ENCODE data around the gene COL6A2. TPM values are rescaled to one million over a fixed set of nuclear protein-coding genes. Genes with fewer than 3 reads are reported as not detected.

The COL6A2 gene
- total RNA-seq, 1 donor from 2014 or later = 120 TPM

- H3K36me3 ChIP-seq (ENCODE audit: insufficient read depth, low read length) = no peaks in the 10 kb centered on the region
- peaks cover 2% of the 10 kb centered on the region for H3K36me3 Mint-ChIP-seq (ENCODE audit: low read depth, unreplicated experiment)
- no peak overlapping the region for H3K27ac Mint-ChIP-seq (ENCODE audit: unreplicated experiment)
- H3K4me3 ChIP-seq (ENCODE audit: insufficient read depth, low read depth, low read length) = no peak overlapping the region
- H3K79me2 ChIP-seq (ENCODE audit: insufficient read depth, low read length) = no peaks in the 10 kb centered on the region
- FAIRE-seq (no peak), DNase-seq (ENCODE audit: low read depth) (no peak)
- no peak overlapping the region for H2AFZ ChIP-seq (ENCODE audit: low read depth, low read length)
- TF ChIP-seq, protein P1, sequence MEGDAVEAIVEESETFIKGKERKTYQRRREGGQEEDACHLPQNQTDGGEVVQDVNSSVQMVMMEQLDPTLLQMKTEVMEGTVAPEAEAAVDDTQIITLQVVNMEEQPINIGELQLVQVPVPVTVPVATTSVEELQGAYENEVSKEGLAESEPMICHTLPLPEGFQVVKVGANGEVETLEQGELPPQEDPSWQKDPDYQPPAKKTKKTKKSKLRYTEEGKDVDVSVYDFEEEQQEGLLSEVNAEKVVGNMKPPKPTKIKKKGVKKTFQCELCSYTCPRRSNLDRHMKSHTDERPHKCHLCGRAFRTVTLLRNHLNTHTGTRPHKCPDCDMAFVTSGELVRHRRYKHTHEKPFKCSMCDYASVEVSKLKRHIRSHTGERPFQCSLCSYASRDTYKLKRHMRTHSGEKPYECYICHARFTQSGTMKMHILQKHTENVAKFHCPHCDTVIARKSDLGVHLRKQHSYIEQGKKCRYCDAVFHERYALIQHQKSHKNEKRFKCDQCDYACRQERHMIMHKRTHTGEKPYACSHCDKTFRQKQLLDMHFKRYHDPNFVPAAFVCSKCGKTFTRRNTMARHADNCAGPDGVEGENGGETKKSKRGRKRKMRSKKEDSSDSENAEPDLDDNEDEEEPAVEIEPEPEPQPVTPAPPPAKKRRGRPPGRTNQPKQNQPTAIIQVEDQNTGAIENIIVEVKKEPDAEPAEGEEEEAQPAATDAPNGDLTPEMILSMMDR (IDR thresholded peaks at IDR 0.05; ENCODE audit: insufficient read depth, low read depth, low read length) = no peak
- TF ChIP-seq EZH2 (IDR thresholded peaks at IDR 0.05; ENCODE audit: insufficient read depth, low read length) = no peak
- H3K9ac ChIP-seq (ENCODE audit: low read length) = no peak overlapping the region
- peaks cover 7% of the 10 kb centered on the region for H3K4me1 Mint-ChIP-seq (ENCODE audit: low read depth, unreplicated experiment)
- peaks cover 2% of the 10 kb centered on the region for H3K9me3 ChIP-seq (ENCODE audit: insufficient read depth, low read depth, low read length)
- H3K9me3 Mint-ChIP-seq (ENCODE audit: unreplicated experiment) = peaks cover 5% of the 10 kb centered on the region
- no peaks in the 10 kb centered on the region for H3K27me3 ChIP-seq (ENCODE audit: insufficient read depth, low read length)
- peaks cover 37% of the 10 kb centered on the region for H3K4me1 ChIP-seq (ENCODE audit: insufficient read depth, low read length)
- no peaks in the 10 kb centered on the region for H4K20me1 ChIP-seq (ENCODE audit: insufficient read depth, low read length)
- H3K4me3 Mint-ChIP-seq (ENCODE audit: unreplicated experiment) = no peak overlapping the region
- peaks cover 6% of the 10 kb centered on the region for H3K27me3 Mint-ChIP-seq (ENCODE audit: low read depth, unreplicated experiment)
- H3K4me2 ChIP-seq (ENCODE audit: low read length) = no peak overlapping the region
- H3K27ac ChIP-seq (ENCODE audit: low read depth, low read length) = no peak overlapping the region
These were observed 15.3 kb upstream of the COL6A2 start for GRCh38 chr21:46082713-46082962.

DNA sequence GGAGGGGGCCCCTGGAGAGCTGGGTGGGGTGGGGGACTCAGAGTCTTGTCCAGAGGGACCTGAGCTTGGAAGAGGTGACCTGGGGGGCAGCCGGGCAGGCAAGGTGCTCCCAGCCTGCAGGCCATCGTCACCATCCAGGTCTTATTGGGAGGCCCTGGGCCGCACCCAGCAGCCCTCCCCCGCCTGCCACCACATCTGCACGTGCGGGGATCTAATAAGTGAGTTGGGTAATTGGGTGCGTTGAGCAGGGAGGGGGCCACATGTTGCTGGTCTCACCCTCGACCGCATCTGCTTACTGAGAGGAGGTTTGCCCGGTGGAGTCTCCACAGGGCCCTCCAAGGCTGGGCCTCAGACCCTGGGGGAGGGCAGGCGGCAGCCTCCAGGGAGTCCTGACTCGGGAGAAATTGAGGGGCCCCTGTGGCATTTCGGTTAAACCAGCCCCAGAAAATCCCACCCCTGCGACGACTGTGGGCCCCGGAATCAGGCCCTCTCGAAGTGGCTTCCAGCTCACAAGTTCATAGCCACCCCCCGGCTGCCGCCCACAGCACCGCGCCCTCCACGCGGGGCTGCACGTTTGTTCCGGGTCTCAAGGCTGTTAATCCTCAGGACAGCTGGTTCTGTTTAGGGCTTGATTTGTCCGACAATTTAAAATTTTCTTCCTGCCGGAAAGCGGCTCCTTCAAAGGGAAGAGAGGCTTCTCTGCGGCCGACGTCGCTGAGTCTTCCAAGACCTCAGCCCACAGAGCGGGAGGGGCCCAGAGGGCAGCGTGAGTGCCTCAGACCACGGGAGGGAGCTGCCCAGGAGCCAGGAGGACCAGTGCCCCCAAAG lies 14.7 kb upstream of the COL6A2 start:
- H3K27ac ChIP-seq (ENCODE audit: low read depth, low read length) = no peak overlapping the region
- no peak overlapping the region for H3K4me3 ChIP-seq (ENCODE audit: insufficient read depth, low read depth, low read length)
- H3K27me3 Mint-ChIP-seq (ENCODE audit: low read depth, unreplicated experiment) = peaks cover 6% of the 10 kb centered on the region
- FAIRE-seq = no peak
- no peaks in the 10 kb centered on the region for H3K27me3 ChIP-seq (ENCODE audit: insufficient read depth, low read length)
- H3K4me1 Mint-ChIP-seq (ENCODE audit: low read depth, unreplicated experiment) = peaks cover 7% of the 10 kb centered on the region
- H3K9ac ChIP-seq (ENCODE audit: low read length) = no peak overlapping the region
- no peak overlapping the region for H3K27ac Mint-ChIP-seq (ENCODE audit: unreplicated experiment)
- H3K79me2 ChIP-seq (ENCODE audit: insufficient read depth, low read length) = no peaks in the 10 kb centered on the region
- DNase-seq (ENCODE audit: low read depth) = no peak
- no peak overlapping the region for H3K4me3 Mint-ChIP-seq (ENCODE audit: unreplicated experiment)
- H3K9me3 ChIP-seq (ENCODE audit: insufficient read depth, low read depth, low read length) = peaks cover 2% of the 10 kb centered on the region
- no peaks in the 10 kb centered on the region for H3K36me3 ChIP-seq (ENCODE audit: insufficient read depth, low read length)
- no peak overlapping the region for H3K4me2 ChIP-seq (ENCODE audit: low read length)
- peak overlapping the region; percentile 35 for H2AFZ ChIP-seq (ENCODE audit: low read depth, low read length)
- H3K4me1 ChIP-seq (ENCODE audit: insufficient read depth, low read length) = peaks cover 37% of the 10 kb centered on the region
- H3K36me3 Mint-ChIP-seq (ENCODE audit: low read depth, unreplicated experiment) = peaks cover 2% of the 10 kb centered on the region
- TF ChIP-seq, protein P1 (IDR thresholded peaks at IDR 0.05; ENCODE audit: insufficient read depth, low read depth, low read length) = no peak
- TF ChIP-seq EZH2 (IDR thresholded peaks at IDR 0.05; ENCODE audit: insufficient read depth, low read length) = no peak
- H3K9me3 Mint-ChIP-seq (ENCODE audit: unreplicated experiment) = peaks cover 7% of the 10 kb centered on the region
- no peaks in the 10 kb centered on the region for H4K20me1 ChIP-seq (ENCODE audit: insufficient read depth, low read length)

All from astrocyte (in vitro differentiated cells and primary cell).